Left lung (tissue), 10 donors: ENCODE results near the gene SPTLC3. TPM values are rescaled to one million over a fixed set of nuclear protein-coding genes. Genes with fewer than 3 reads are reported as not detected.
A peak's percentile ranks its signal among the peaks of the same experiment; 100 is the strongest.

ENCODE experiments used
- ATAC-seq: fragments of 200-7000 bp; cut with Tn5 transposase; one replicate; pipeline ENCODE4 v1.9.1; 2020; ENCODE audit warnings: moderate library complexity
- DNase-seq, 4 donors: peaks; one replicate each; pipeline ENCODE4 v3.0.0-alpha.2; 2013 to 2020
- H3K27ac ChIP-seq, 2 donors: fragments of 200-600 bp; sonication (generic) in 1 of 2; one replicate each; pipeline versions ENCODE4 v1.5.0 to v1.8.0; 2020 to 2021
- H3K27me3 ChIP-seq, 2 donors: fragments of 200-600 bp; sonication (generic) in 1 of 2; one replicate each; pipeline versions ENCODE4 v1.5.0 to v1.8.0; 2020 to 2021
- H3K36me3 ChIP-seq, 2 donors: fragments of 200-600 bp; sonication (generic) in 1 of 2; one replicate each; pipeline versions ENCODE4 v1.5.0 to v1.8.0; 2020 to 2021
- H3K4me1 ChIP-seq, 2 donors: fragments of 200-600 bp; one replicate each; pipeline ENCODE4 v1.8.0; 2021
- H3K4me3 ChIP-seq, 2 donors: fragments of 200-600 bp; sonication (generic) in 1 of 2; one replicate each; pipeline versions ENCODE4 v1.5.0 to v1.8.0; 2020 to 2021; ENCODE audit warnings: mild to moderate bottlenecking in 1 of 2
- H3K9me3 ChIP-seq, 2 donors: fragments of 200-600 bp; sonication (generic) in 1 of 2; one replicate each; pipeline versions ENCODE4 v1.5.0 to v1.8.0; 2020 to 2021
- intact Hi-C, 2 donors: fragments of 100-400 bp; cut with DNase I; formaldehyde crosslinking; loops; one replicate each; pipeline versions ENCODE4 v1.11.2 to v1.14.2; 2022
- polyA plus RNA-seq, 6 donors: library from polyadenylated mRNA; unstranded; fragments of 120-200 nt; gene quantifications; one replicate each; pipeline ENCODE4 v1.2.1, GENCODE V29; 2013; ENCODE audit not compliant: insufficient read length in 6 of 6
- total RNA-seq, 2 donors: library from RNA; stranded (reverse); fragmentation: NEBNext Ultra II Directional; extraction: Animal tissue kit (Norgen Biotek cat#: 25700); gene quantifications; one replicate each; pipeline ENCODE4 v1.2.1, GENCODE V29; 2021
- TF ChIP-seq, protein P1 (sequence below), 2 donors: fragments of 200-600 bp; sonication (generic) in 1 of 2; IDR thresholded peaks; one replicate each; pipeline versions ENCODE4 v1.5.0 to v1.8.0; 2021; ENCODE audit warnings: antibody characterized with exemption in 2 of 2
- donor health status: DM: no; HTN: yes; CAD: no.
- donor health status: DM: no; HTN: no; CAD: no.

The SPTLC3 gene
- total and polyA plus RNA-seq, 8 donors = 10.4 to 25.0 (median 13.9) TPM

GRCh38 chr20:13009682-13010406 is 1.1 kb downstream of the SPTLC3 start:
- no peaks in the 10 kb centered on the region for H3K36me3 ChIP-seq
- DNase-seq (peak in 2 of 4 donors; percentile 73 to 86), ATAC-seq (peak; percentile 86)
- H3K4me1 ChIP-seq = peaks cover 5 to 22% of the 10 kb centered on the region in 2 donors
- H3K9me3 ChIP-seq = no peaks in the 10 kb centered on the region
- H3K27ac ChIP-seq = peak overlapping the region; percentile 72 to 82
- TF ChIP-seq, protein P1, sequence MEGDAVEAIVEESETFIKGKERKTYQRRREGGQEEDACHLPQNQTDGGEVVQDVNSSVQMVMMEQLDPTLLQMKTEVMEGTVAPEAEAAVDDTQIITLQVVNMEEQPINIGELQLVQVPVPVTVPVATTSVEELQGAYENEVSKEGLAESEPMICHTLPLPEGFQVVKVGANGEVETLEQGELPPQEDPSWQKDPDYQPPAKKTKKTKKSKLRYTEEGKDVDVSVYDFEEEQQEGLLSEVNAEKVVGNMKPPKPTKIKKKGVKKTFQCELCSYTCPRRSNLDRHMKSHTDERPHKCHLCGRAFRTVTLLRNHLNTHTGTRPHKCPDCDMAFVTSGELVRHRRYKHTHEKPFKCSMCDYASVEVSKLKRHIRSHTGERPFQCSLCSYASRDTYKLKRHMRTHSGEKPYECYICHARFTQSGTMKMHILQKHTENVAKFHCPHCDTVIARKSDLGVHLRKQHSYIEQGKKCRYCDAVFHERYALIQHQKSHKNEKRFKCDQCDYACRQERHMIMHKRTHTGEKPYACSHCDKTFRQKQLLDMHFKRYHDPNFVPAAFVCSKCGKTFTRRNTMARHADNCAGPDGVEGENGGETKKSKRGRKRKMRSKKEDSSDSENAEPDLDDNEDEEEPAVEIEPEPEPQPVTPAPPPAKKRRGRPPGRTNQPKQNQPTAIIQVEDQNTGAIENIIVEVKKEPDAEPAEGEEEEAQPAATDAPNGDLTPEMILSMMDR (IDR thresholded peaks at IDR 0.05) = no peak
- H3K4me3 ChIP-seq = peak overlapping the region; percentile 30 to 45
- intact Hi-C loops = no loop called here
- no peaks in the 10 kb centered on the region for H3K27me3 ChIP-seq

DNA sequence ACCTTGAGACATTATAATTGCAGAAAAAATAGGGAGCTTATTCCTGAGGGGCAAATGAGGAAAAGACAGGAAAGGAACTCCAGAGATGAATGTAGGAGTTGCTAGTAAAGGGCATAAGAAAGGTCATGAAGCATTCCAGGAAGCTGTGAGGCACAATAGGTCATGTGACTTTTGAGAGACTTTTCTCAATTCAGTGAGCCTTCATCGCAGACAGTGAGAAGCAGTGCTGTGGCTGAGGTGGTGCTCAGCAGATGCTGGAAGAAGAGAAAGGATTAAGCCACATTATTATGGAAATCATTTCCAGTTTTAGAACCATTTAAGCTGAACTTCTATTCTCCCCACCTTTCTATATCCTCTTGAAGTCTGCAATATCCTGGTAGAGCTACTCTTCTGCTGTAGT is 4.1 kb downstream of the SPTLC3 start:
- TF ChIP-seq, protein P1 (IDR thresholded peaks at IDR 0.05) = no peak
- DNase-seq (no peak), ATAC-seq (no peak)
- Histone ChIP-seq H3K27me3 (no peaks in the 10 kb centered on the region), H3K4me1 (peaks cover 5 to 22% of the 10 kb centered on the region in 2 donors), H3K36me3 (no peaks in the 10 kb centered on the region), H3K4me3 (no peak overlapping the region), H3K9me3 (no peaks in the 10 kb centered on the region), H3K27ac (no peak overlapping the region)
- intact Hi-C loops = no loop called here

GRCh38 chr20:13013411-13013810 is 4.6 kb downstream of the SPTLC3 start:
- intact Hi-C loops = no loop called here
- Histone ChIP-seq H3K4me3 (no peak overlapping the region), H3K9me3 (no peaks in the 10 kb centered on the region), H3K27ac (no peak overlapping the region), H3K36me3 (no peaks in the 10 kb centered on the region), H3K4me1 (peaks cover 5 to 21% of the 10 kb centered on the region in 2 donors), H3K27me3 (no peaks in the 10 kb centered on the region)
- TF ChIP-seq, protein P1 (IDR thresholded peaks at IDR 0.05) = no peak
- ATAC-seq = no peak
- no peak for DNase-seq

DNA sequence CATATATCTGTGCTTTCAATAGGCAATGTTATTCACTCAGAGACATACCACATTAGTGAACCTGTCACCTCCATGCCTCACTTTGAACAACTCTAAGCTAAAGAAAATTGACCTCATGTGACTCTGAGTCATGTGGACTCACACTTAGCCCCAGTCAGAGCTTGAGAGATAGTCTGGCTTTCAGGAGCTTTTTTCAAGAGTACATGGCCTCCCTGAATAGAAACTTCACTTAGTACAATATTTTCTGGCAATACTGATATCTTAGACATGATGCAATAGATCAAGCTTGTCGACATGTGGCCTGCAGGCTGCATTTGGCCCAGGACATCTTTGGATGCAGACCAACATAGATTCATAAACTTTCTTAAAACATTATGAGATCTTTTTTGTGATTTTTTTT is 8.5 kb downstream of the SPTLC3 start:
- Histone ChIP-seq H3K27me3 (no peaks in the 10 kb centered on the region), H3K9me3 (peaks cover 0 to 16% of the 10 kb centered on the region in 2 donors), H3K4me1 (peaks cover 0 to 9% of the 10 kb centered on the region in 2 donors), H3K36me3 (no peaks in the 10 kb centered on the region), H3K4me3 (no peak overlapping the region), H3K27ac (no peak overlapping the region)
- DNase-seq = no peak
- intact Hi-C loops = no loop called here
- ATAC-seq = peak; percentile 73
- TF ChIP-seq, protein P1 (IDR thresholded peaks at IDR 0.05) = no peak

DNA sequence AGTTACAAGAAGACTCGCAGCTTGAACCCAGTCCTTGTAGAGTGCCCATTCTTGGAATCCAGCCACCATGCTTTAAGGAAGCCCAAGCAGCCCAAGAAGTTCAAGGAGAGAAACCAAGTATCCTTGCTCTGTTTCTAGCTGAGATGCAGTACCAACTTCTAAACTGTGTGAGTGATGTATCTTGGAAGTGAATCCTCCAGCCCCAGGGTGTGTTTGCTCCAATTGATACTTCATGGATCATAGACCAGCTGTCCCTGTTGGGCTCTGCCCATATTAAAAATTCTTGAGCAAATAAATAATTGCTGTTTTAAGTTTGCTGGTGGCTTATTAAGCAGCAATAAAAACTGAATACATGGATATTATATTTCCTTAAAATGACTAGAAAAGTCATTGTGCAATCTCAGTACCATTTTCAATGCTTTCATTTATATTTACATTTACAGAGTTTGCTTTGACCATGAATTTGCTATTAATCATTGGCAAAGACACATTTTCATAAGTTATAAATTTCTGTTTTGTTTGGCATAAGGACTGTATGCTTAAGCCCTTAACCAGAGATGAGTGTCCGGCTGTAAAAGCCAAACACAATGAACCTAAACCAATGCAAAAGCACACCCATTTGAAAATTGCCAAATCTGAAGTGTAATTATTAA is 9.2 kb downstream of the SPTLC3 start:
- Histone ChIP-seq H3K9me3 (peaks cover 0 to 18% of the 10 kb centered on the region in 2 donors), H3K27ac (no peak overlapping the region), H3K36me3 (no peaks in the 10 kb centered on the region), H3K4me3 (no peak overlapping the region), H3K27me3 (no peaks in the 10 kb centered on the region), H3K4me1 (peaks cover 0 to 3% of the 10 kb centered on the region in 2 donors)
- intact Hi-C loops = no loop called here
- TF ChIP-seq, protein P1 (IDR thresholded peaks at IDR 0.05) = no peak
- DNase-seq (no peak), ATAC-seq (peak; percentile 49)
